ENCODE results near the gene MAPK13.
"Not testable (repeated sequence)": the region's sequence is repeated elsewhere in the genome, so short reads cannot be mapped to it uniquely, and the experiment has no call there.

MAPK13 gene

GRCh38 chr6:36129941-36130666 lies at the start of gene MAPK13:
MAPK13 (plus strand) TSS chr6:36130513; CDS start chr6:36130583, 70 bp downstream.
- TF ChIP-seq CTCF (IDR thresholded peaks at IDR 0.05): no peak
- H3K4me3 ChIP-seq: peak within 1 kb of the TSS; percentile 60
- H3K27ac ChIP-seq: peak within 1 kb of the TSS in 1 of 2 donors; percentile 26
- no peak for DNase-seq (ENCODE audit: low spot score)

DNA sequence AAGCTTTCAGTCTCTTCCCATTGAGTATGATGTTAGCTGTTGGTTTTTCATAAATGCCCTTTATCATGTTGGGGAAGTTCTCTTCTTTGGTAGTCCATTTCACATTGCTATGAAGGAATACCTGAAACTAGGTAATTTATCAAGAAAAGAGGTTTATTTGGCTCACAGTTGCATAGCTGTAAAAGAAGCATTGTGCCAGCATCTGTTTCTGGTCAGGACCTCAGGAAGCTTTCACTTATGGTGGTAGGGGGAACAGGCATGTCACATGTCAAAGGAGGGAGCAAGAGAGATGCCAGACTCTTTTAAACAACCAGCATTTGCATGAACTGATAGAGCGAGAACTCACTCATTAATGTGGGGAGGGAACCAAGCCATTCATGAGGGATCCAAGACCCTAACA lies 48.0 kb upstream of the MAPK13 start:
- H3K4me3 ChIP-seq: no peak overlapping the region
- no peak overlapping the region for H3K27ac ChIP-seq
- TF ChIP-seq CTCF (IDR thresholded peaks at IDR 0.05): no peak
- DNase-seq (ENCODE audit: low spot score): no peak

- no peak for TF ChIP-seq CTCF (IDR thresholded peaks at IDR 0.05)
- no peak overlapping the region for H3K27ac ChIP-seq
- no peak overlapping the region for H3K4me3 ChIP-seq
- no peak for DNase-seq (ENCODE audit: low spot score)
Observed at GRCh38 chr6:36083446-36083845, 46.9 kb upstream of the MAPK13 start.

DNA sequence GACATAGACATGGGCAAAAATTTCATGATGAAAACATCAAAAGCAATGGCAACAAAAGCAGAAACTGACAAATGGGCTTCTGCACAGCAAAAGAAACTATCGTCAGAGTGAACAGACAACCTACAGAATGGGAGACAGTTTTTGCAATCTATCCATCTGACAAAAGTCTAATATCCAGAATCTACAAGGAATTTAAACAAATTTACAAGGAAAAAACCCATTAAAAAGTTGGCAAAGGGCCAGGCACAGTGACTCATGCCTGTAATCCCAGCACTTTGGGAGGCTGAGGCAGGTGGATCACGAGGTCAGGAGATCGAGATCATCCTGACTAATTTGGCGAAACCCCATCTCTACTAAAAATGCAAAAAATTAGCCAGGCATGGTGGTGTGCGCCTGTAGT lies 42.1 kb upstream of the MAPK13 start:
- H3K4me3 ChIP-seq; DNase-seq (ENCODE audit: low spot score); H3K27ac ChIP-seq: not testable (repeated sequence)

- TF ChIP-seq CTCF (IDR thresholded peaks at IDR 0.05): no peak
- DNase-seq (ENCODE audit: low spot score): no peak
- Histone ChIP-seq H3K27ac (no peak overlapping the region), H3K4me3 (no peak overlapping the region)
Observed at GRCh38 chr6:36089048-36089447, 41.3 kb upstream of the MAPK13 start.

- Histone ChIP-seq H3K27ac (no peak overlapping the region), H3K4me3 (no peak overlapping the region)
- DNase-seq (ENCODE audit: low spot score): no peak
- TF ChIP-seq CTCF (IDR thresholded peaks at IDR 0.05): no peak
Observed at GRCh38 chr6:36094238-36094637, 36.1 kb upstream of the MAPK13 start.

DNA sequence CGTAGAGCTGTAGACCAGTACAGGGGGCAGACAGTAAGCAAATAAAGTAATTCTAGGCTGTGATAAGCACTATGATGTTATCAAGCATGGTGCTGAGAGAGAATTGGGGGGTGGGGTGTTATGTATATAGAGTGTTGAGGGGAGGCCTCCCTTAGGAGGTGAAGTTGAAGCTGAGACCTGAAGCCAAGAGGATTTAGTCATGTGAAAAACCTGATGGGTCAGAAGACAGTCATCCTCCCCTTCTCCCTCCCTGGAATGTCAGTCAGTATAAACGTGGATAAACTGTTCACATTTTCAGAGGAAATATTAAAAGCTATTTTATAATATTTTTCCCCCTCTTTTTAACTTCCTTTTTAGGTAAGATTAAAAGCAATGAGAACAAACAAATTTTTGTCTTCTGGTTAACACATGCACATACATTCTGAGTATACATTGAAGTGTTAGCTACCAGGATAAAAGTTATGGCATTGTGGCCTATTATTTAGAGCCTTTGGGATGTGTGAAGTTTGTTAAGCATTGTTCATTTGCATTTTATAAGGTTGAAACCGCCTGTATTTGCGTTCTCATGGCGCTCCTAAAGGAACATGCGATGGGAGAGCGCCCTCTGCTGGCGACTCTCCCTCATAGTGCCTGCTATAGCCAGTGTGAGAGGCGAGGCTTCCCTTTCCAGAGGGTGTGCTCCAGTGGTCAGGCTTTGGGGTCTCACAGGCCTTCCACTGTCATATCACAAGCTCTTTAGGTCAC lies 35.4 kb upstream of the MAPK13 start:
- peak; percentile 79 for DNase-seq (ENCODE audit: low spot score)
- Histone ChIP-seq H3K27ac (peak overlapping the region in 1 of 2 donors; percentile 21), H3K4me3 (no peak overlapping the region)
- peak; percentile 75 for TF ChIP-seq CTCF (IDR thresholded peaks at IDR 0.05)
